Gastrocnemius medialis (tissue), 4 donors: Measurements from ENCODE around the gene FBXL7.

Experiments
- CTCF ChIP-seq, 5 experiments: fragments of 450-650 bp in 3 of 5; fragments of 200-600 bp in 2 of 5; sonication (generic) in 2 of 5; IDR thresholded peaks in 4 of 5; conservative IDR thresholded peaks in 1 of 5; 1 replicate in 4 of 5; 2 replicates in 1 of 5; pipeline ENCODE4 v1.5.1; 2016 to 2019; ENCODE audit warnings: antibody characterized with exemption in 5 of 5, mild to moderate bottlenecking in 3 of 5, moderate library complexity in 3 of 5
- POLR2A ChIP-seq, 2 donors: fragments of 450-650 bp; IDR thresholded peaks; one replicate each; pipeline ENCODE4 v1.6.1; 2017; ENCODE audit warnings: antibody characterized with exemption in 2 of 2, mild to moderate bottlenecking in 2 of 2, moderate library complexity in 2 of 2

- TF ChIP-seq CTCF (IDR thresholded peaks at IDR 0.05 in 4 of 5, conservative IDR thresholded peaks at IDR 0.05 in 1 of 5) (no peak), POLR2A (IDR thresholded peaks at IDR 0.05) (no peak)
These were observed 246.9 kb downstream of the FBXL7 start for GRCh38 chr5:15746833-15747232.
